Thoracic aorta (tissue), 2 donors: ENCODE measurements around the gene AKAP1. TPM values are rescaled to one million over a fixed set of nuclear protein-coding genes. Genes with fewer than 3 reads are reported as not detected.
A peak's percentile ranks its signal among the peaks of the same experiment; 100 is the strongest.

Experiments used
- ATAC-seq: fragments of 150-250 bp; one replicate; pipeline ENCODE4 v1.8.0; 2017; ENCODE audit warnings: low read depth; ENCODE audit not compliant: insufficient number of reproducible peaks, low FRiP score
- DNase-seq: peaks from one replicate; pipeline ENCODE4 v3.0.0-alpha.2; 2020; ENCODE audit warnings: low spot score
- H3K27ac ChIP-seq, 2 donors: fragments of 200-600 bp; sonication (generic); 1 replicate in 1 of 2; 2 replicates in 1 of 2; pipeline ENCODE4 v1.5.1; 2016; ENCODE audit warnings: mild to moderate bottlenecking in 2 of 2, moderate library complexity in 2 of 2
- H3K27me3 ChIP-seq: fragments of 200-600 bp; sonication (generic); replicated peaks from 2 replicates; pipeline ENCODE4 v1.6.0; 2016; ENCODE audit warnings: mild to moderate bottlenecking; ENCODE audit not compliant: insufficient read depth
- H3K36me3 ChIP-seq: fragments of 200-600 bp; sonication (generic); one replicate; pipeline ENCODE4 v1.5.1; 2016
- H3K4me1 ChIP-seq, 2 donors: fragments of 200-600 bp; sonication (generic); 1 replicate in 1 of 2; 2 replicates in 1 of 2; pipeline versions ENCODE4 v1.5.1 to v1.6.0; 2016; ENCODE audit warnings: low read depth in 2 of 2, mild to moderate bottlenecking in 1 of 2; ENCODE audit not compliant: control insufficient read depth in 1 of 2
- H3K4me3 ChIP-seq: fragments of 200-600 bp; sonication (generic); 2 replicates; pipeline ENCODE4 v1.5.1; 2016; ENCODE audit warnings: mild to moderate bottlenecking
- H3K9me3 ChIP-seq: fragments of 200-600 bp; sonication (generic); 2 replicates; pipeline ENCODE4 v1.5.1; 2016
- total RNA-seq, 2 donors: library from RNA; depleted of rRNA; stranded (reverse); fragments of >200 nt; gene quantifications; one replicate each; pipeline versions ENCODE4 v1.1.0 to v1.2.3, GENCODE V29; 2016
- TF ChIP-seq, protein P1 (sequence below): fragments of 200-600 bp; sonication (generic); IDR thresholded peaks from one replicate; pipeline ENCODE4 v1.5.1; 2019; ENCODE audit warnings: antibody characterized with exemption

AKAP1 gene, protein sequence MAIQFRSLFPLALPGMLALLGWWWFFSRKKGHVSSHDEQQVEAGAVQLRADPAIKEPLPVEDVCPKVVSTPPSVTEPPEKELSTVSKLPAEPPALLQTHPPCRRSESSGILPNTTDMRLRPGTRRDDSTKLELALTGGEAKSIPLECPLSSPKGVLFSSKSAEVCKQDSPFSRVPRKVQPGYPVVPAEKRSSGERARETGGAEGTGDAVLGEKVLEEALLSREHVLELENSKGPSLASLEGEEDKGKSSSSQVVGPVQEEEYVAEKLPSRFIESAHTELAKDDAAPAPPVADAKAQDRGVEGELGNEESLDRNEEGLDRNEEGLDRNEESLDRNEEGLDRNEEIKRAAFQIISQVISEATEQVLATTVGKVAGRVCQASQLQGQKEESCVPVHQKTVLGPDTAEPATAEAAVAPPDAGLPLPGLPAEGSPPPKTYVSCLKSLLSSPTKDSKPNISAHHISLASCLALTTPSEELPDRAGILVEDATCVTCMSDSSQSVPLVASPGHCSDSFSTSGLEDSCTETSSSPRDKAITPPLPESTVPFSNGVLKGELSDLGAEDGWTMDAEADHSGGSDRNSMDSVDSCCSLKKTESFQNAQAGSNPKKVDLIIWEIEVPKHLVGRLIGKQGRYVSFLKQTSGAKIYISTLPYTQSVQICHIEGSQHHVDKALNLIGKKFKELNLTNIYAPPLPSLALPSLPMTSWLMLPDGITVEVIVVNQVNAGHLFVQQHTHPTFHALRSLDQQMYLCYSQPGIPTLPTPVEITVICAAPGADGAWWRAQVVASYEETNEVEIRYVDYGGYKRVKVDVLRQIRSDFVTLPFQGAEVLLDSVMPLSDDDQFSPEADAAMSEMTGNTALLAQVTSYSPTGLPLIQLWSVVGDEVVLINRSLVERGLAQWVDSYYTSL
- total RNA-seq = 100 to 1,000 TPM in 1 of 2 donors, 10 to 100 TPM in 1; 96.9 to 132 TPM

DNA sequence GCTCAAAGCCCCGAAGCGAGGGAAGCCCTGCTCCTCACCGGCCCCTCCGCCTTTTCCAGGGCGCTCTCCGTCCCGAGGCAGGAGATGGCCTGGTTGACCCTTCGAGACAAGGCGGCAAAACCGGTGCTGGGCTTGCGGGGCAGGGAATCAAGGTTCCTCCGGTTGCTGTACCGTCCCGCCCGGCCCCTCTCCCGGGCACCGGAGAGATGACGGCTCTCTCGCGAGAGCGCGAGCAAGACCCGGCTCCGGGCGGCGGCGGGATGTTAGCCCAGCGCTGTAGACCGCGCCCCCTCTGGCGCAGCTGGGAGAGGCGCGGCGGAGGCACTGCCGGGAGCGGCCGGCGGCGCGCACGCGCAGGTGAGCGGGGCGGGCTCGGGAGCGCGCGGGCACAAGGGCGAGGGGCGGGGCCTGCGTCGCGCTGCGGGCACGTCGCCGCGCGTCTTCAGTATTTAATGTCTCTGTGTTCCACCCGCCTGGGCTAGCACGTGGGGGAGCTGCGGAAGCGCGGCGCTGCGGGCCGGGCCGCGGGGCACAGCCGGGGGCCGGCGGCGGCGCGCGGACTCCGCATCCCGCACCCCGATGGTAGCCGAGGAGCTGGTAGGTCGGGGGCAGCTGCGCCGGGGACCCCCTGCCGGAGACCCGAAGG lies at the start of gene AKAP1:
TSS of gene AKAP1 (plus strand) at position 445 of the 646 bp plus-strand sequence. CDS start 20,219 bp downstream, outside the sequence.
- H3K4me3 ChIP-seq = peak within 1 kb of the TSS; percentile 74
- H3K36me3 ChIP-seq = no peaks in the 10 kb centered on the region
- peak; percentile 87 for ATAC-seq
- no peaks in the 10 kb centered on the region for H3K27me3 ChIP-seq
- peak; percentile 73 for DNase-seq
- H3K4me1 ChIP-seq = peaks cover 3 to 32% of the 10 kb centered on the region in 2 donors
- no peaks in the 10 kb centered on the region for H3K9me3 ChIP-seq
- peak within 1 kb of the TSS; percentile 92 to 99 for H3K27ac ChIP-seq
- TF ChIP-seq, protein P1, sequence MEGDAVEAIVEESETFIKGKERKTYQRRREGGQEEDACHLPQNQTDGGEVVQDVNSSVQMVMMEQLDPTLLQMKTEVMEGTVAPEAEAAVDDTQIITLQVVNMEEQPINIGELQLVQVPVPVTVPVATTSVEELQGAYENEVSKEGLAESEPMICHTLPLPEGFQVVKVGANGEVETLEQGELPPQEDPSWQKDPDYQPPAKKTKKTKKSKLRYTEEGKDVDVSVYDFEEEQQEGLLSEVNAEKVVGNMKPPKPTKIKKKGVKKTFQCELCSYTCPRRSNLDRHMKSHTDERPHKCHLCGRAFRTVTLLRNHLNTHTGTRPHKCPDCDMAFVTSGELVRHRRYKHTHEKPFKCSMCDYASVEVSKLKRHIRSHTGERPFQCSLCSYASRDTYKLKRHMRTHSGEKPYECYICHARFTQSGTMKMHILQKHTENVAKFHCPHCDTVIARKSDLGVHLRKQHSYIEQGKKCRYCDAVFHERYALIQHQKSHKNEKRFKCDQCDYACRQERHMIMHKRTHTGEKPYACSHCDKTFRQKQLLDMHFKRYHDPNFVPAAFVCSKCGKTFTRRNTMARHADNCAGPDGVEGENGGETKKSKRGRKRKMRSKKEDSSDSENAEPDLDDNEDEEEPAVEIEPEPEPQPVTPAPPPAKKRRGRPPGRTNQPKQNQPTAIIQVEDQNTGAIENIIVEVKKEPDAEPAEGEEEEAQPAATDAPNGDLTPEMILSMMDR = no peak

DNA sequence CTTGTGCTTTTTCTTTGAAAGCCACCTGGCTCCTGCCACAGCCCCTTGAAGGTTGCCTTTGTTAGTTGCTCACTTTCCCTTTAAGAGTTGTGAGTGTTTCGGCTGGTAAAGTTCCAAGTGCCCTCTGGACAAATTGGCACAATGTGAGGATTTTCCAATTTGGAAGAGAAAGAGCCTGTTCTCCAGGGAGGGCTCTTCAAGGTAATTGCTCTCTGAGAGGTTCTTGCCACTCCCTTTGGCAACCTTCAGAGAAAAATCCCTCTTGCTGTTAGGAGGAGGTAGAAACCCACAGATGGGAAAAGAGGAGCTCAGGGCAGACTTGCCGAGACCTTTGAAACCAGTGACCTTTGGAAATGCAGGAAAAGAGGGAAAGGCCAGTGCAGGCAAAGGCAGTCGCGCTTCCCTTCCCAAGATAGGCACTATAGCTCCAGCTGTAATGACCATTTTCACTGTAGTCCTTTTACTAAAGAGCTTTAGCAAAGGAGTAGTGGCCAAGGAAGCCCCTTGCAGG lies 49.0 kb upstream of the AKAP1 start:
- Histone ChIP-seq H3K27me3 (no peaks in the 10 kb centered on the region), H3K4me3 (peak overlapping the region; percentile 10), H3K9me3 (no peaks in the 10 kb centered on the region), H3K36me3 (no peaks in the 10 kb centered on the region), H3K4me1 (peaks cover 25 to 65% of the 10 kb centered on the region in 2 donors), H3K27ac (peak overlapping the region; percentile 54 to 63)
- TF ChIP-seq, protein P1 = no peak
- ATAC-seq (no peak), DNase-seq (no peak)

DNA sequence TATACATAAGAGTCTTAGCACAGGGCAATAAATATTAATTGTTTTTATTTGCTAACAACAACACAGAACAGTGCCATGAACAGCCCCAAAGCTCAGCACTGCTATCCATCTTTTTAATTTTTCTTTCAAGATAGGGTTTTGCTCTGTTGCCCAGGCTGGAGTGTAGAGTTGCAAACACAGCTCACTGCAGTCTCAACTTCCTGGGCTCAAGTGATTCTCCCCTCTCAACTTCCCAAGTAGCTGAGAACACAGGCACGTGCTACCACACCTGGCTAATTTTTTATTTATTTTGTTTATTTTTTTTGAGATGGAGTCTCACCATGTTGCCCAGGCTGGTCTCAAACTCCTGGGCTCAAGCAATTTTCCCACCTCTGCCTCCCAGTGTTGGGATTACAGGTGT lies 47.6 kb upstream of the AKAP1 start:
- Histone ChIP-seq H3K4me3 (no peak overlapping the region), H3K9me3 (no peaks in the 10 kb centered on the region), H3K27ac (no peak overlapping the region), H3K36me3 (no peaks in the 10 kb centered on the region), H3K4me1 (peaks cover 21 to 53% of the 10 kb centered on the region in 2 donors), H3K27me3 (no peaks in the 10 kb centered on the region)
- TF ChIP-seq, protein P1 = no peak
- ATAC-seq (no peak), DNase-seq (no peak)

DNA sequence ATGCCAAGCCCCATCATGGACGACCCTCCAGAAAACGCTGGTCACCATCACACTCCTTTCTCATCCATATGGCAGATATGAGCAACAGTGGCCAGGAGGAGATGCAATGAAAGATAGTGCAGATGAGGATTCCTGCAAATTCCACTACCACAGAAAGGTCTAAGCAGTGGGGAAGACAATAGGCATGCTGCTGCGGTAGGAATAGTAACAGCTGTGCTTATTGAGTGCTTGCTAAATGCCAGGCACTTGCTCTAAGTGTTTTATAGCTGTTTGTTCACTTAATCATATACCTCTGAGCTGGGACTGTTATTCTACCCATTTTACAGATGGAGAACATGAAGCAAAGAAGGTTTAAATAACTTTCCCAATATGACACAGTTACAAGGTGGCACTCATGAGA lies 46.6 kb upstream of the AKAP1 start:
- Histone ChIP-seq H3K9me3 (no peaks in the 10 kb centered on the region), H3K36me3 (no peaks in the 10 kb centered on the region), H3K27me3 (no peaks in the 10 kb centered on the region), H3K4me1 (peaks cover 21 to 42% of the 10 kb centered on the region in 2 donors), H3K27ac (no peak overlapping the region), H3K4me3 (no peak overlapping the region)
- TF ChIP-seq, protein P1 = no peak
- no peak for DNase-seq
- no peak for ATAC-seq
